ENCODE data around the gene NUTM2B.
"Not testable (repeated sequence)": the region's sequence is repeated elsewhere in the genome, so short reads cannot be mapped to it uniquely, and the experiment has no call there.

The NUTM2B gene

GRCh38 chr10:79744844-79745243, 41.8 kb downstream of the NUTM2B start:
- not testable (repeated sequence) for DNase-seq

DNA sequence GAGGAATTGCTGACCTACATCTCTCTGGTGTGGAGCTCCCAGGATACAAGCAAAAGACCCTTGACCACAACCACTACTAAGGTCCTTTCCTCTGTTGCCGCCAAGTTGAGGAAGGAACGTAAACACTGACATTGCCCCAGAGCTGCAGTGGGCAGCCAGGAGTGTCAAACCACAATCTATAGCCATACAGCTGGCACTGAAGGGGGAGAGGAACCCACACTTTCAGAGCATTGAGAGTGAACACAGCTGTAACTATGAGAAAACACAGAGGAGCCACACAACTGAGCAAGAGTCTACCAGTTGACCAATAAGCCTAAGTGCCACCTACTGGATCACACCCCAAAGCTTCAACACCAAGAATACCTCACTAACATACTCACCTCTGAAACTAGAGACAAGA, 45.5 kb downstream of the NUTM2B start:
- not testable (repeated sequence) for DNase-seq

DNA sequence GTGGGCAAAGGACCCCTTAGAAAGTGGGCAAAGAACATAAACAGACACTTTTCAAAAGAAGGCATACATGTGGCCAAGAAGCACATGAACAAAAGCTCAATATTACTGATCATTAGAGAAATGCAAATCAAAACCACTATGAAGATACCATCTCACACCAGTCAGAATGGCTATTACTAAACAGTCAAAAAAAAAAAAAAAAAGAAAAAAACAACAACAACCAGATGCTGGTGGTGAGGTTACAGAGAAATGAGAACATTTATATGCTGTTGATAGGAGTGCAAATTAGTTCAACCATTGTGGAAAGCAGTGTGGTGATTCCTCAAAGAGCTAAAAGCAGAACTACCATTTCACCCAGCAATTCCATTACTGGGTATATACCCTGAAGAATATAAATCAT, 50.6 kb downstream of the NUTM2B start:
- DNase-seq, result not testable (repeated sequence)

DNA sequence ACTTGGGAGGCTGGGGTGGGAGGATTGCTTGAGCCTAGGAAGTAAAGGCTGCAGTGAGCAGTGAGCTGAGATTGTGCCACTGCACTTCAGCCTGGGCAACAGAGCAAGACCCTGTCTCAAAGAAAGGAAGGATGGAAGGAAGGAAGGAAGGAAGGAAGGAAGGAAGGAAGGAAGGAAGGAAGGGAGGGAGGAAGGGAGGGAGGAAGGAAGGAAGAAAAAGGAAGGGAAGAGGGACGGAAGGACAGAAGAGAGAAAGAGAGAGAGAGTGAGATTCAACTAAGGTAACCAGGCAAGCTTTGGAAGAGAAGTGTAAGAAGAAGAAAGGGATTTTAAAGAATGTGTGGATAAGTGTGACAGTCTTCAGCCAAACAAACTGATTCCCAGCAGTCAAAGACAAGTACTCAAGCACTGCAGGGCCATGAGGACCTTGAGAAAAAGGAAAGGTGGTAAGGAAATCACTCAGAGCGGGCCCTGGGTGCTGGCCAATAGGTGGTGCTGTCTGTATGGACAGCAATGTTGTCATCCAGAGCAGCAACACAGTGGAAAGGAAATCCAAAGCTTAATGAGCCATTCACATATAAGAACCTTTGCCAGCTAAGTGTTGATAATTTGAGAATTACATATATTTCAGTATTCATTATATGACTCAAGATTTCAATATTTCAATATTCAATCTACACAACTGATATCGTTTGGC, 55.4 kb downstream of the NUTM2B start:
- not testable (repeated sequence) for DNase-seq
